Liver (tissue), 3 donors: Measurements from ENCODE around the gene HOXB5.

Experiments
- TAF1 ChIP-seq: conservative IDR thresholded peaks from 2 replicates; pipeline ENCODE4 v1.6.1; 2016; ENCODE audit warnings: antibody characterized with exemption, mild to moderate bottlenecking
- YY1 ChIP-seq: IDR thresholded peaks from 2 replicates; pipeline ENCODE4 v1.6.1; 2016; ENCODE audit warnings: antibody characterized with exemption, mild to moderate bottlenecking
- TF ChIP-seq, protein P1 (sequence below): fragments of 150-350 bp; IDR thresholded peaks from 2 replicates; pipeline ENCODE4 v1.5.1; 2017; ENCODE audit warnings: improper control_type of control experiment, low read depth, low read length; ENCODE audit not compliant: missing input control
- donor health status: healthy.
- donor health status: healthy.

DNA sequence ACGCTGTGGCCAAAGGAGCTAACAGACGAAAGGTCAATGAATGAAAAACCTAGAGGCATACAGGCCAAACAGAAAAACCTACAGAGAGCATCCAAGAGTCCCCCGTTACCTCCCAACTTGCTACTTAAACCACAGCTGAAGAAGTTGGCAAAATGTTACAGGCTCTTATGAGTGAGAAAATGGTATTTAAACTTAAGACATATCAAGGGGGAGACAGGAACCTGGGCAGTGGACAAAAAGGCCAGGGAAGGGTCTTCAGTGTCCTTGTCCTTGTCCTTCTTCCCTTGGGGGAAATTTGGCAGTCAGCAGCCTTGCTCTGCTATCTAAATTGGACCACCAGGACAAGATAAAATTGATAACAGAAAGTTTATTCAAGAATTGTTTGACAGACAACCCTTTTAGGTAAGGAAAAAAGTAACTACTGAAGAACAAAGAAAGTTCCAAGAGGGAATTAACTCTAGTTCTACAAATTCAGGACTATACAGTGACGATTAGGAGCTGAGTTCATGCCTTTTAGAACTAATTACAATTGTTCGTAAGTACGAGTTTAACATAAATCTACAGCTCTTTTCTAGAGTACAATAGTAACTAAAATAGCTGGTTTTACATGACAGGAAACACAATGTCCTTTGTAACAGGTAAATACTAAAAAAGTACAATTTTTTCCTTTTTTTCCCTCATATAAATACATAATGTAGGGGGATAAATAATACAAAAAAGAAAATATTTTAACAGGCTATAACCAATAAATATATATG lies 44.9 kb downstream of the HOXB5 start:
- TF ChIP-seq TAF1: no peak
- no peak for TF ChIP-seq YY1
- TF ChIP-seq, protein P1, sequence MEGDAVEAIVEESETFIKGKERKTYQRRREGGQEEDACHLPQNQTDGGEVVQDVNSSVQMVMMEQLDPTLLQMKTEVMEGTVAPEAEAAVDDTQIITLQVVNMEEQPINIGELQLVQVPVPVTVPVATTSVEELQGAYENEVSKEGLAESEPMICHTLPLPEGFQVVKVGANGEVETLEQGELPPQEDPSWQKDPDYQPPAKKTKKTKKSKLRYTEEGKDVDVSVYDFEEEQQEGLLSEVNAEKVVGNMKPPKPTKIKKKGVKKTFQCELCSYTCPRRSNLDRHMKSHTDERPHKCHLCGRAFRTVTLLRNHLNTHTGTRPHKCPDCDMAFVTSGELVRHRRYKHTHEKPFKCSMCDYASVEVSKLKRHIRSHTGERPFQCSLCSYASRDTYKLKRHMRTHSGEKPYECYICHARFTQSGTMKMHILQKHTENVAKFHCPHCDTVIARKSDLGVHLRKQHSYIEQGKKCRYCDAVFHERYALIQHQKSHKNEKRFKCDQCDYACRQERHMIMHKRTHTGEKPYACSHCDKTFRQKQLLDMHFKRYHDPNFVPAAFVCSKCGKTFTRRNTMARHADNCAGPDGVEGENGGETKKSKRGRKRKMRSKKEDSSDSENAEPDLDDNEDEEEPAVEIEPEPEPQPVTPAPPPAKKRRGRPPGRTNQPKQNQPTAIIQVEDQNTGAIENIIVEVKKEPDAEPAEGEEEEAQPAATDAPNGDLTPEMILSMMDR: no peak
